ENCODE measurements around the gene TMEM9B. TPM values are rescaled to one million over a fixed set of nuclear protein-coding genes. Genes with fewer than 3 reads are reported as not detected.
"Not testable (repeated sequence)": the region's sequence is repeated elsewhere in the genome, so short reads cannot be mapped to it uniquely, and the experiment has no call there.

Gene TMEM9B
- polyA plus RNA-seq, 2 of the 4 experiments (the other 2 are of a cell fraction), result 35.1 to 47.3 TPM

- WGBS (ENCODE audit: missing lambda C conversion rate), result 54% methylated on average over 4 of the region's 4 CpGs
- FAIRE-seq (no peak), ATAC-seq (no peak), DNase-seq (ENCODE audit: low read depth in 1 of 2, low spot score in 1 of 2) (no peak)
- Histone ChIP-seq H3K4me2 (no peak overlapping the region), H3K27ac (no peak overlapping the region), H3K4me3 (no peak overlapping the region), H3K4me1 (no peaks in the 10 kb centered on the region), H3K9me3 (no peaks in the 10 kb centered on the region; the same call in 2 of the 3 replicates)
- no peak for TF ChIP-seq MAX (IDR thresholded peaks at IDR 0.05)
- TF ChIP-seq ZNF302 (CRISPR knock-in tag; IDR thresholded peaks at IDR 0.05), result no peak
- TF ChIP-seq PHF8 (IDR thresholded peaks at IDR 0.05; ENCODE audit: borderline replicate concordance, low read depth), result no peak
- TF ChIP-seq HMGXB4 (CRISPR knock-in tag; IDR thresholded peaks at IDR 0.05; ENCODE audit: borderline replicate concordance), result no peak
- TF ChIP-seq RAD21 (conservative IDR thresholded peaks at IDR 0.05 in 1 of 2, IDR thresholded peaks at IDR 0.05 in 1 of 2), result no peak
- TF ChIP-seq RFX5 (IDR thresholded peaks at IDR 0.05), result no peak
- TF ChIP-seq, protein P1, sequence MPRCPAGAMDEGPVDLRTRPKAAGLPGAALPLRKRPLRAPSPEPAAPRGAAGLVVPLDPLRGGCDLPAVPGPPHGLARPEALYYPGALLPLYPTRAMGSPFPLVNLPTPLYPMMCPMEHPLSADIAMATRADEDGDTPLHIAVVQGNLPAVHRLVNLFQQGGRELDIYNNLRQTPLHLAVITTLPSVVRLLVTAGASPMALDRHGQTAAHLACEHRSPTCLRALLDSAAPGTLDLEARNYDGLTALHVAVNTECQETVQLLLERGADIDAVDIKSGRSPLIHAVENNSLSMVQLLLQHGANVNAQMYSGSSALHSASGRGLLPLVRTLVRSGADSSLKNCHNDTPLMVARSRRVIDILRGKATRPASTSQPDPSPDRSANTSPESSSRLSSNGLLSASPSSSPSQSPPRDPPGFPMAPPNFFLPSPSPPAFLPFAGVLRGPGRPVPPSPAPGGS (IDR thresholded peaks at IDR 0.05), result no peak
- TF ChIP-seq E2F6 (IDR thresholded peaks at IDR 0.05; ENCODE audit: borderline replicate concordance, low read depth), result no peak
- no peak for TF ChIP-seq FOSB (CRISPR knock-in tag; IDR thresholded peaks at IDR 0.05)
- POLR2A ChIA-PET, result interaction anchor here (1.9 kb wide), 1 partner anchor 10 kb away, joined by 4 read pairs; the partner anchor contains the start of gene NRIP3
- CTCF ChIA-PET, result interaction anchor here (0.7 to 9.8 kb wide), 7 partner anchors 11 to 126 kb away, joined by 3 to 160 read pairs (median 21); no protein-coding TSS in a partner anchor
These were observed 49.1 kb upstream of the TMEM9B start for GRCh38 chr11:9013373-9013772.

- H3K27ac ChIP-seq; H3K4me3 ChIP-seq; ATAC-seq; H3K9me3 ChIP-seq; H3K4me2 ChIP-seq; H3K4me1 ChIP-seq; POLR2A ChIA-PET; DNase-seq (ENCODE audit: low read depth in 1 of 2, low spot score in 1 of 2); FAIRE-seq: not testable (repeated sequence)
- WGBS (ENCODE audit: missing lambda C conversion rate), result 0% methylated on average over 1 of the region's 1 CpG
- CTCF ChIA-PET, result interaction anchor here (9.8 kb wide), 1 partner anchor 130 kb away, joined by 160 read pairs; no protein-coding TSS in a partner anchor
These were observed 45.3 kb upstream of the TMEM9B start for GRCh38 chr11:9009538-9009937.

- no peak overlapping the region for H3K4me3 ChIP-seq
- no peak overlapping the region for H3K27ac ChIP-seq
- DNase-seq (ENCODE audit: low read depth in 1 of 2, low spot score in 1 of 2) (no peak), ATAC-seq (no peak), FAIRE-seq (no peak)
- ChIA-PET POLR2A (no interaction called here), CTCF (interaction anchor here (1.1 to 4.1 kb wide), 3 partner anchors 12 to 129 kb away, joined by 3 to 16 read pairs (median 3); no protein-coding TSS in a partner anchor)
- TF ChIP-seq SMC3 (IDR thresholded peaks at IDR 0.05) (no peak), NFE2L2 (conservative IDR thresholded peaks at IDR 0.05; ENCODE audit: low read length) (no peak), EP300 (IDR thresholded peaks at IDR 0.05) (no peak), POLR2AphosphoS2 (conservative IDR thresholded peaks at IDR 0.05; ENCODE audit: low read length) (no peak), RFX5 (IDR thresholded peaks at IDR 0.05) (no peak)
- 17% methylated on average over 1 of the region's 1 CpG for WGBS (ENCODE audit: missing lambda C conversion rate)
- H3K4me1 ChIP-seq, result no peaks in the 10 kb centered on the region
- no peaks in the 10 kb centered on the region; the same call in 2 of the 3 replicates for H3K9me3 ChIP-seq
- H3K4me2 ChIP-seq, result no peak overlapping the region
These were observed 44.4 kb upstream of the TMEM9B start for GRCh38 chr11:9008661-9009060.

DNA sequence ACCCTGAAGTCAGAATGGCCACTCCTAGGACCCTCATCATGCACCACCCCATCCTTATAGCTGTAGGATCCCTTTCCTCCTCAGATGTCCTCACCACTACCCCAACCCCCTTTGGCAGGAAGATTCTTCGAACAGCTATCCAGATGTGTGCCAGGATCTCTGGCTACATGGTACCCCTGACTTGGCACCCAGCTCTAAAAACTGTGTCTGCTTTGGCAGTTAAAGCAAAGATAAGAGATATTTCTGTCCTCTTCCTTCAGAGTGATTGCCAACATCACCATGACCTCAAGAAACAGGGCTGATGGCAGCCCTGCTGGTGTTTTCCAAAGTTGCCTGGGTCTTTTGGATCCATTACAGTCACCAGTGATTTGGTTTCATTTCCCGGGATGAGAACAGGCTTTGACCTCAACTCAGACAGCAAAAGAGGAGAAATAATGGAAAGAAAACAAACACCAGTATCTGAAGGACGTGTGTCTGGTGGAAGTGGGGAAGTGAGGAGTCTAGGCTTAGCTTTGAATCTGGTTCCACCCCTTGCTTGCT lies 43.8 kb upstream of the TMEM9B start:
- CTCF ChIA-PET, result interaction anchor here (0.6 to 4.1 kb wide), 6 partner anchors 9 to 130 kb away, joined by 3 to 16 read pairs (median 4); no protein-coding TSS in a partner anchor
- Histone ChIP-seq H3K4me3 (no peak overlapping the region), H3K4me1 (peaks cover 4% of the 10 kb centered on the region; the same call in 1 of the 3 replicates), H3K9me3 (no peaks in the 10 kb centered on the region; the same call in 2 of the 3 replicates), H3K4me2 (no peak overlapping the region), H3K27ac (no peak overlapping the region)
- no peak for DNase-seq (ENCODE audit: low read depth in 1 of 2, low spot score in 1 of 2)
- no peak for ATAC-seq
- WGBS (ENCODE audit: missing lambda C conversion rate), result 13% methylated on average over 3 of the region's 3 CpGs
- FAIRE-seq, result no peak
- POLR2A ChIA-PET, result no interaction called here
- TF ChIP-seq TP53 (CRISPR knock-in tag; IDR thresholded peaks at IDR 0.05) (no peak), CHD2 (IDR thresholded peaks at IDR 0.05; ENCODE audit: low read length, partially characterized antibody) (no peak), POLR2A (IDR thresholded peaks at IDR 0.05; ENCODE audit: low read length) (no peak), CEBPB (IDR thresholded peaks at IDR 0.05) (no peak), EP300 (IDR thresholded peaks at IDR 0.05) (no peak), KDM1A (IDR thresholded peaks at IDR 0.05; ENCODE audit: low read depth) (no peak), SREBF2 (IDR thresholded peaks at IDR 0.05) (no peak), NR3C1 (IDR thresholded peaks at IDR 0.05) (no peak), CBX8 (IDR thresholded peaks at IDR 0.05) (no peak), JUN (IDR thresholded peaks at IDR 0.05) (no peak)
- TF ChIP-seq, protein P2, sequence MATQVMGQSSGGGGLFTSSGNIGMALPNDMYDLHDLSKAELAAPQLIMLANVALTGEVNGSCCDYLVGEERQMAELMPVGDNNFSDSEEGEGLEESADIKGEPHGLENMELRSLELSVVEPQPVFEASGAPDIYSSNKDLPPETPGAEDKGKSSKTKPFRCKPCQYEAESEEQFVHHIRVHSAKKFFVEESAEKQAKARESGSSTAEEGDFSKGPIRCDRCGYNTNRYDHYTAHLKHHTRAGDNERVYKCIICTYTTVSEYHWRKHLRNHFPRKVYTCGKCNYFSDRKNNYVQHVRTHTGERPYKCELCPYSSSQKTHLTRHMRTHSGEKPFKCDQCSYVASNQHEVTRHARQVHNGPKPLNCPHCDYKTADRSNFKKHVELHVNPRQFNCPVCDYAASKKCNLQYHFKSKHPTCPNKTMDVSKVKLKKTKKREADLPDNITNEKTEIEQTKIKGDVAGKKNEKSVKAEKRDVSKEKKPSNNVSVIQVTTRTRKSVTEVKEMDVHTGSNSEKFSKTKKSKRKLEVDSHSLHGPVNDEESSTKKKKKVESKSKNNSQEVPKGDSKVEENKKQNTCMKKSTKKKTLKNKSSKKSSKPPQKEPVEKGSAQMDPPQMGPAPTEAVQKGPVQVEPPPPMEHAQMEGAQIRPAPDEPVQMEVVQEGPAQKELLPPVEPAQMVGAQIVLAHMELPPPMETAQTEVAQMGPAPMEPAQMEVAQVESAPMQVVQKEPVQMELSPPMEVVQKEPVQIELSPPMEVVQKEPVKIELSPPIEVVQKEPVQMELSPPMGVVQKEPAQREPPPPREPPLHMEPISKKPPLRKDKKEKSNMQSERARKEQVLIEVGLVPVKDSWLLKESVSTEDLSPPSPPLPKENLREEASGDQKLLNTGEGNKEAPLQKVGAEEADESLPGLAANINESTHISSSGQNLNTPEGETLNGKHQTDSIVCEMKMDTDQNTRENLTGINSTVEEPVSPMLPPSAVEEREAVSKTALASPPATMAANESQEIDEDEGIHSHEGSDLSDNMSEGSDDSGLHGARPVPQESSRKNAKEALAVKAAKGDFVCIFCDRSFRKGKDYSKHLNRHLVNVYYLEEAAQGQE (IDR thresholded peaks at IDR 0.05), result no peak

Data from A549 (cell line).